ENCODE results near the gene TBCD. TPM values are rescaled to one million over a fixed set of nuclear protein-coding genes. Genes with fewer than 3 reads are reported as not detected.

Gene TBCD
- total and polyA plus RNA-seq, 4 donors, result 56.3 to 140 (median 92.8) TPM

DNA sequence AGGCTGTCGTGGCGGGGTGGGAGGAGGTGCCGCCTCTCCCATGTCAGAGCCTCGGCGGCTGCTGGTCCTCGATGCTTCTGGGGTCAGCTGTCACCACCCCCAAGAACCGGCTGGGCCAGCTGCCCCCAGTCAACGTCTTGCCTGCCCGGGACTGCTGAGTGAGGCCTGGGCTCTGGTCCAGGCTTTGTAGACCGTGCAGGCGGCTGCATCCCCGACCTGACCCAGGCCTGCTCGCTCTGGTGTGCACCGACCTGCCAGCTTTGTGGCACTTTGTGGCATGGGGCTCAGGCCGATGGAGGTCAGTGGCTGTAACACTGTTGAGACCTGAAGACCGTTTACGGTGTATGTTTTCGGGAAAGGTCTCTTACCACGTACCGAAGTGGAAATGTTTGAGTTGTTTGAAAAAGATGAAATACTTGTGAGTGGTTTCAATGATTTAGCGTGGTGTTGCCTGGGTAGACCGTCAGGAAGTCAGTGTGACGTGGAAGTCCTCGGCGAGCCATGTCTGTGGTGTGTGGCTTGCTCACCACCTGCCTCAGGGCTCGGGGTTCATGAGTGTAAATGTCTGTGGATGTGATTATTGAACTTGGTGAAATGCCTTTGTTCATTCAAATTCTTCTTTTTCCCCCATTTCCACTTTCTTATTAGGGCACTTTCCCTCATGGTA, 141.2 kb downstream of the TBCD start:
- Histone ChIP-seq H3K4me3 (ENCODE audit: low read depth, low read length) (no peak overlapping the region), H3K27ac (ENCODE audit: low read depth, low read length) (peak overlapping the region; percentile 33), H3K9me3 (ENCODE audit: control insufficient read depth, insufficient read depth, low read length) (no peaks in the 10 kb centered on the region), H3K36me3 (ENCODE audit: control insufficient read depth, insufficient read depth, low read length) (peaks cover 76% of the 10 kb centered on the region), H3K27me3 (ENCODE audit: control insufficient read depth, insufficient read depth, low read length) (no peaks in the 10 kb centered on the region), H3K4me1 (ENCODE audit: control insufficient read depth, insufficient read depth, low read length) (peaks cover 27% of the 10 kb centered on the region)
- 64% methylated on average over 22 of the region's 26 CpGs for WGBS (ENCODE audit: insufficient coverage)
- no peak for DNase-seq (ENCODE audit: low read depth in 4 of 6, low spot score in 6 of 6)

DNA sequence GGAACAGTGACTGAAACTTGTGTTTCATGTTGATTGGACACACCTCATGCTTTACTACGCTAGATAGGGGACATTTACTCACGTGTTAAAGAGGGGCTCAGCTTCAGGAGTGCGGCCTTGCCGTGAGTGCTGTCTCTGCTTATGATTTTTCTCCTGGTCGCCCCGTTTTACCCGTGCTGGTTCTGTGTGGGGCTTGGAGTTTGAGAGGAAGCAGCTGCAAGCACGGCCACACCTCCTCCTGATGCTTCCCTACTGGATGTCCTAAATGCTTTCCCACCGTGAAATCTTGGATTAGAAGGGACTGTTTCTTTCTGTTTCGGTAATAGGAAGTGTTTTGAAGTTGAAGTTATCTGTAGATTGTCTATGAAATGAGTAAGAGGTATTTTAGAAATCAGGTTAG, 141.9 kb downstream of the TBCD start:
- no peaks in the 10 kb centered on the region for H3K27me3 ChIP-seq (ENCODE audit: control insufficient read depth, insufficient read depth, low read length)
- peaks cover 70% of the 10 kb centered on the region for H3K36me3 ChIP-seq (ENCODE audit: control insufficient read depth, insufficient read depth, low read length)
- peak overlapping the region; percentile 57 for H3K27ac ChIP-seq (ENCODE audit: low read depth, low read length)
- H3K4me3 ChIP-seq (ENCODE audit: low read depth, low read length), result no peak overlapping the region
- no peaks in the 10 kb centered on the region for H3K9me3 ChIP-seq (ENCODE audit: control insufficient read depth, insufficient read depth, low read length)
- WGBS (ENCODE audit: insufficient coverage), result 60% methylated on average over 8 of the region's 10 CpGs
- no peak for DNase-seq (ENCODE audit: low read depth in 4 of 6, low spot score in 6 of 6)
- peaks cover 23% of the 10 kb centered on the region for H3K4me1 ChIP-seq (ENCODE audit: control insufficient read depth, insufficient read depth, low read length)

DNA sequence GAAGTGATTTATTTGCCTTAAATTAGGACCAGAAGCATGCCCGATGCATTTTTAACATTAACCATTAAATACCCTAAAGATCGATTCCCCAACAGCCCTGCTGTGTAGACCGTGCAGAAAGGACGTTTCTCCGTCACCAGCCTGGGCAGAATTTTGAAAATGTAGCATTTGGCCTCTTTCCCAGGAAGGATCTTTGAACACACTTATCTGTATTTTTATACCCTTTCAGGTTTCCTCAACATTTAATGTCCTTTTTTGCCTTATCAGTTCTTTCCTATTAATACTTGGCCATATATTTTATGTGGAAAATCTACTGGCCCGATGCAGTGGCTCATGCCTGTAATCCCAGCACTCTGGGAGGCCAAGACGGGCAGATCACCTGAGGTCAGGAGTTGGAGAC, 142.5 kb downstream of the TBCD start:
- no peak for DNase-seq (ENCODE audit: low read depth in 4 of 6, low spot score in 6 of 6)
- 88% methylated on average over 6 of the region's 7 CpGs for WGBS (ENCODE audit: insufficient coverage)
- no peaks in the 10 kb centered on the region for H3K9me3 ChIP-seq (ENCODE audit: control insufficient read depth, insufficient read depth, low read length)
- H3K27ac ChIP-seq (ENCODE audit: low read depth, low read length), result peak overlapping the region; percentile 57
- peaks cover 70% of the 10 kb centered on the region for H3K36me3 ChIP-seq (ENCODE audit: control insufficient read depth, insufficient read depth, low read length)
- H3K27me3 ChIP-seq (ENCODE audit: control insufficient read depth, insufficient read depth, low read length), result no peaks in the 10 kb centered on the region
- H3K4me3 ChIP-seq (ENCODE audit: low read depth, low read length), result no peak overlapping the region
- peaks cover 17% of the 10 kb centered on the region for H3K4me1 ChIP-seq (ENCODE audit: control insufficient read depth, insufficient read depth, low read length)

DNA sequence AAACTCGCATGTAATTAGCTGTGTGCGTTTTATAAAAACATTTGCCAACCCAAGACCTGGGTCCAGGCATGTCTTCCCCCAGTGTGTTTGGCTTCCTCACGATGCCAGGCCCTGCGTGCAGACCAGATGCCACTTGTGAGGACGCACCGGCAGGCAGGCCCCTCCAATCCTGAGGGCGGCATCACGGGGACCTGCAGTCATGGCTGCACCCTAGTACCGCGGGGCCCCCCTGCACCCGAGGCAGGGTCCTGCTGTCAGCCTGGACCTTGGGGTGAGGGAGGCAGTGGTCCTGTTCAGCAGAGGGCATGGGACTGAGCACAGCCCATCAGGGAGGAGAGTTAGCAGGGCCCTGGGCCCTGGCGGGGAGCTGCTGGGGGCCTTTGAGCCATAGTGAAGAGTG, 143.2 kb downstream of the TBCD start:
- Histone ChIP-seq H3K4me3 (ENCODE audit: low read depth, low read length) (no peak overlapping the region), H3K27ac (ENCODE audit: low read depth, low read length) (no peak overlapping the region), H3K27me3 (ENCODE audit: control insufficient read depth, insufficient read depth, low read length) (no peaks in the 10 kb centered on the region), H3K36me3 (ENCODE audit: control insufficient read depth, insufficient read depth, low read length) (peaks cover 63% of the 10 kb centered on the region), H3K9me3 (ENCODE audit: control insufficient read depth, insufficient read depth, low read length) (no peaks in the 10 kb centered on the region), H3K4me1 (ENCODE audit: control insufficient read depth, insufficient read depth, low read length) (peaks cover 20% of the 10 kb centered on the region)
- no peak for DNase-seq (ENCODE audit: low read depth in 4 of 6, low spot score in 6 of 6)
- WGBS (ENCODE audit: insufficient coverage), result 94% methylated on average over 10 of the region's 12 CpGs

DNA sequence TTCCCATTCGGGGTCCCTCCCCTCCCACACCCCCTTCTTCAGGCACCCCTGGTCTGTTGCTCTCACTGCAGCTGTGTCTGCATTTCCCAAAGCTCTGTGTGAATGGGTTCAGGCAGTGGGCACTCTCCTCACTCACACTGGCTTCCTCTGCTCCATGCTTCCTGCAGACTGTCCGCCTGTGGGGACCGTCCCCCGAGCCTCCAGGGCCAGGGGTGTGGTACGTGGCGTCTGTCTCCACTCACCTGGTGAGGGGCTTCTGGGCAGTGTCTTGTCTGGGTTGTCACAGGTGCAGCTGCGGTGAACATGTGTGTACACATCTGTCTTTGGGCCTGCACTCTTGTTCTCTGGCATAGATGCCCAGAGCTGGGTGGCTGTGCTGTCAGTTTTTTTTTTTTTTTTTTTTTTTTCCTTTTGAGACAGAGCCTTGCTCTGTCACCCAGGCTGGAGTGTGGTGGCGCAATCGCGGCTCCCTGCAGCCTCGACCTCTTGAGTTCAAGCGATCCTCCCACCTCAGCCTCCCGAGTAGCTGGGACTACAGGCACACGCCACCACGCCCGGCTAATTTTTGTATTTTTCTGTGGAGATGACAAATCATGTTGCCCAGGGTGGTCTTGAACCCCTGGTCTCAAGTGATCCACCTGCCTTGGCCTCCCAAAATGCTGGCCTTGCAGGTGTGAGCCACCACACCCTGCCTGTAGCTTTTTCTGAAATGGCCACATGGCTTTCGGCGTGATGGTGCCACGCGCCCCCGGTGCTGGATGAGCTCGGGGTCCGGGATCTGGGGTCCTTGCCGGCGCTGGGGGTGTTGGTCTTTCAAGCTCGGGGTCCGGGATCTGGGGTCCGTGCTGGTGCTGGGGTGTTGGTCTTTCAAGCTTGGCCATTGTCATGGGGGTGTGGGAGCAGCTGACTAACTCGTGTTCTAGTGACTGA, 144.5 kb downstream of the TBCD start:
- no peaks in the 10 kb centered on the region for H3K9me3 ChIP-seq (ENCODE audit: control insufficient read depth, insufficient read depth, low read length)
- H3K4me3 ChIP-seq (ENCODE audit: low read depth, low read length), result no peak overlapping the region
- H3K27ac ChIP-seq (ENCODE audit: low read depth, low read length), result no peak overlapping the region
- H3K36me3 ChIP-seq (ENCODE audit: control insufficient read depth, insufficient read depth, low read length), result peaks cover 58% of the 10 kb centered on the region
- 95% methylated on average over 26 of the region's 29 CpGs for WGBS (ENCODE audit: insufficient coverage)
- peaks cover 21% of the 10 kb centered on the region for H3K4me1 ChIP-seq (ENCODE audit: control insufficient read depth, insufficient read depth, low read length)
- no peak for DNase-seq (ENCODE audit: low read depth in 4 of 6, low spot score in 6 of 6)
- no peaks in the 10 kb centered on the region for H3K27me3 ChIP-seq (ENCODE audit: control insufficient read depth, insufficient read depth, low read length)

DNA sequence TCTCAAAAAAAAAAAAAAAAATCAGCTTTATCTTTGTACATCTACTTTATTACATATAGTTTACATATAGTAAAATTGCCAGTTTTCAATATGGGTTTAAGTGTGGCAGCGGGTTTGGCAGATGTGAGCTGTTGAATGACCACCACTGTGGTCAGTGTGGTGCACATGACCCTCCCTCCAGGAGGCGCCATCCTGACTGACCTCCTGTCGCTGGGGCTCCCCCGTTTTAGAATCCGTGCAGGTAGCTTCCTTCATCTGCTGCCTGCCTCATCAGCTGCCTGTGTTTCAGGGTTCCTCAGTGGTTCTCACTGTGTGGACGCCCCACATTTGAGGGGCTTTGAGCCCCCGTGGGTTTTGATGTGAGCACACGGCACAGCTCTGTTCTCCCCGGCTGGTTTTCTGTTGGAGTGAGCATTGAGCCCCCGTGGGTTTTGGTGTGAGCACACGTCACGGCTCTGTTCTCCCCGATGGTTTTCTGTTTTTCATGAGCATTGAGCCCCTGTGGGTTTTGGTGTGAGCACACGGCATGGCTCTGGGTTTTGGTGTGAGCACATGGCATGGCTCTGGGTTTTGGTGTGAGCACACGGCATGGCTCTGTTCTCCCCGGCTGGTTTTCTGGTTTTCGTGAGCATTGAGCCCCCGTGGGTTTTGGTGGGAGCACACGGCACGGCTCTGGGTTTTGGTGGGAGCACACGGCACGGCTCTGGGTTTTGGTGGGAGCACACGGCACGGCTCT, 145.8 kb downstream of the TBCD start:
- peaks cover 55% of the 10 kb centered on the region for H3K36me3 ChIP-seq (ENCODE audit: control insufficient read depth, insufficient read depth, low read length)
- no peak overlapping the region for H3K27ac ChIP-seq (ENCODE audit: low read depth, low read length)
- over 99% methylated on average over 19 of the region's 24 CpGs for WGBS (ENCODE audit: insufficient coverage)
- H3K4me1 ChIP-seq (ENCODE audit: control insufficient read depth, insufficient read depth, low read length), result peaks cover 10% of the 10 kb centered on the region
- no peak overlapping the region for H3K4me3 ChIP-seq (ENCODE audit: low read depth, low read length)
- no peak for DNase-seq (ENCODE audit: low read depth in 4 of 6, low spot score in 6 of 6)
- H3K27me3 ChIP-seq (ENCODE audit: control insufficient read depth, insufficient read depth, low read length), result no peaks in the 10 kb centered on the region
- H3K9me3 ChIP-seq (ENCODE audit: control insufficient read depth, insufficient read depth, low read length), result no peaks in the 10 kb centered on the region

DNA sequence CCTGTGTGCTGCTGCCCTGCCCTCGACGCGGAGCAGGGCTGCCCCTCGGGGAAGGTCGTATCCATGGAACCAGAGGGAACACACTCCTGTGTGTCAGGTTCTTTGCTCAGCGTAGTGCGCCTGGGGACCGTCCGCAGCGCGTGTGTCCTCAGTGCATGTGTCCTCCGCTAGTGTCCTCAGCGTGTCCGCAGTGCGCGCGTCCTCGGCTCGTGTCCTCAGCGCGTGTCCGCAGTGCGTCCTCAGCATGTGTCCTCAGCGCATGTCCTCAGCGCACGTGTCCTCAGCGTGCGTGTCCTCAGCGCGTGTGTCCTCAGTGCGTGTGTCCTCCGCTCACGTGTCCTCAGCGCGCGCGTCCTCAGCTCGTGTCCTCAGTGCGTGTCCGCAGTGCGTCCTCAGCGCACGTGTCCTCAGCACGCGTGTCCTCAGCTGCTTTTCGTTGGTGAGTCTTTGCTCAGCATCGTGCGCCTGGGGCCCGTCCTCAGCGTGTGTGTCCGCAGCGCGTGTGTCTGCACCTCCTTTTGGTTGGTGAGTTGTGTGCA, 147.2 kb downstream of the TBCD start:
- Histone ChIP-seq H3K9me3 (ENCODE audit: control insufficient read depth, insufficient read depth, low read length) (no peaks in the 10 kb centered on the region), H3K4me1 (ENCODE audit: control insufficient read depth, insufficient read depth, low read length) (peaks cover 5% of the 10 kb centered on the region), H3K27ac (ENCODE audit: low read depth, low read length) (no peak overlapping the region), H3K36me3 (ENCODE audit: control insufficient read depth, insufficient read depth, low read length) (peaks cover 62% of the 10 kb centered on the region), H3K27me3 (ENCODE audit: control insufficient read depth, insufficient read depth, low read length) (no peaks in the 10 kb centered on the region), H3K4me3 (ENCODE audit: low read depth, low read length) (no peak overlapping the region)
- WGBS (ENCODE audit: insufficient coverage), result 96% methylated on average over 53 of the region's 53 CpGs
- DNase-seq (ENCODE audit: low read depth in 4 of 6, low spot score in 6 of 6), result no peak

DNA sequence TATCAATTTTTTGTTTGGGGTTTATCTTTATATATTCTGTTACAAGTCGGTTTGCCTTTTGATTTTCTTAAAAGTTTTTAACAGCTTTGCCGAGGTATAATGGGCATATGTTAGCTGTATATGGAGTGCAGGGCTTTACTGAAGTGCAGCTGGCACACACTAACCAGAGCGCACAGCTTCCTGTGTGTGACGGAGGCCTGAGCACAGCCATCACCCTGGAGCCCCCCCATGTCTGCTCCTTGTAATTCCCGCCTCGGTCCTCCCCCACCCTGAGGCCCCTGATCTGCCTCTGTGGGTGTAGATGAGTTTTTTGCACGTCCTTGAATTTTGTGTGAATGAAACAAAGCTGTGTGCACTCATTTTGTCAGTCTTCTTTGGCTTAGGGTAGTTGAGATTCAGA, 148.1 kb downstream of the TBCD start:
- H3K27me3 ChIP-seq (ENCODE audit: control insufficient read depth, insufficient read depth, low read length), result no peaks in the 10 kb centered on the region
- H3K9me3 ChIP-seq (ENCODE audit: control insufficient read depth, insufficient read depth, low read length), result no peaks in the 10 kb centered on the region
- H3K4me3 ChIP-seq (ENCODE audit: low read depth, low read length), result no peak overlapping the region
- H3K4me1 ChIP-seq (ENCODE audit: control insufficient read depth, insufficient read depth, low read length), result peaks cover 5% of the 10 kb centered on the region
- peaks cover 62% of the 10 kb centered on the region for H3K36me3 ChIP-seq (ENCODE audit: control insufficient read depth, insufficient read depth, low read length)
- no peak for DNase-seq (ENCODE audit: low read depth in 4 of 6, low spot score in 6 of 6)
- no peak overlapping the region for H3K27ac ChIP-seq (ENCODE audit: low read depth, low read length)
- WGBS (ENCODE audit: insufficient coverage), result 75% methylated on average over 2 of the region's 7 CpGs

DNA sequence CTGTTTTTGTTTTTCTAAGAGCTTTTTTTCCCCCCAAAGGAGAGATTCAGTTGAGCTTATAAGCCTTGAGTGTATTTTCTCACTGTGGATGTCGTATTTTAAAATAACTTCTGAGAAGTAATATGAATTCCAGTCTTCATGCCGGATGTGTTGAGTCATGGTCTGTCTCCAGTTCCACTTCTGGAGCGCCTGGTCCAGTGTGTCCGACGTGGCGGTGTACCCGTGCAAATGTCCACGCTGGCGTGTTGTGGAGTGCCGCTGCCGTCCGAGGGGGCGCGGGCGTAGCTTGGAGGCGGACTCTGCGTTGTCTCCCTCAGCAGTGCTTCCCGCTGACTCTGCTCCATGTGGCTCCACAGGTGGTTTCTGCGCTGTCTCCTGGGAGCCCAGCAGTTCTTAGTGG, 148.9 kb downstream of the TBCD start:
- Histone ChIP-seq H3K4me3 (ENCODE audit: low read depth, low read length) (no peak overlapping the region), H3K27ac (ENCODE audit: low read depth, low read length) (no peak overlapping the region), H3K9me3 (ENCODE audit: control insufficient read depth, insufficient read depth, low read length) (no peaks in the 10 kb centered on the region), H3K4me1 (ENCODE audit: control insufficient read depth, insufficient read depth, low read length) (peaks cover 5% of the 10 kb centered on the region), H3K36me3 (ENCODE audit: control insufficient read depth, insufficient read depth, low read length) (peaks cover 61% of the 10 kb centered on the region), H3K27me3 (ENCODE audit: control insufficient read depth, insufficient read depth, low read length) (no peaks in the 10 kb centered on the region)
- 97% methylated on average over 19 of the region's 19 CpGs for WGBS (ENCODE audit: insufficient coverage)
- no peak for DNase-seq (ENCODE audit: low read depth in 4 of 6, low spot score in 6 of 6)
